Thymus (tissue), 11 donors: ENCODE measurements around the gene SLC18A2. TPM values are rescaled to one million over a fixed set of nuclear protein-coding genes. Genes with fewer than 3 reads are reported as not detected.

Experiments used
- DNase-seq, 9 donors: peaks; one replicate each; pipeline ENCODE4 v3.0.0-alpha.2; 2013; ENCODE audit warnings: low spot score in 9 of 9, low read depth in 6 of 9, missing footprints in 1 of 9
- H3K27ac ChIP-seq, 2 donors: one replicate each; pipeline ENCODE4 v1.5.1; 2013; ENCODE audit warnings: control low read depth in 1 of 2, low read depth in 1 of 2, low read length in 1 of 2, mild to moderate bottlenecking in 1 of 2, moderate library complexity in 1 of 2
- H3K27me3 ChIP-seq, 2 donors: one replicate each; pipeline ENCODE4 v1.5.1; 2013; ENCODE audit warnings: low read length in 1 of 2; ENCODE audit not compliant: control insufficient read depth in 2 of 2, insufficient read depth in 1 of 2
- H3K36me3 ChIP-seq, 2 donors: one replicate each; pipeline ENCODE4 v1.5.1; 2013; ENCODE audit warnings: low read length in 1 of 2, mild to moderate bottlenecking in 1 of 2, moderate library complexity in 1 of 2; ENCODE audit not compliant: control insufficient read depth in 2 of 2, insufficient read depth in 2 of 2
- H3K4me1 ChIP-seq, 2 donors: one replicate each; pipeline ENCODE4 v1.5.1; 2013; ENCODE audit warnings: low read length in 2 of 2; ENCODE audit not compliant: control insufficient read depth in 2 of 2, insufficient read depth in 2 of 2
- H3K4me3 ChIP-seq, 2 donors: one replicate each; pipeline ENCODE4 v1.5.1; 2013; ENCODE audit warnings: low read length in 2 of 2, control low read depth in 1 of 2, mild to moderate bottlenecking in 1 of 2
- H3K9me3 ChIP-seq, 2 donors: one replicate each; pipeline ENCODE4 v1.5.1; 2013; ENCODE audit warnings: low read length in 1 of 2, mild to moderate bottlenecking in 1 of 2; ENCODE audit not compliant: control insufficient read depth in 2 of 2, insufficient read depth in 1 of 2
- WGBS: extraction: QIAGEN DNeasy Blood & Tissue Kit; methylation state at CpG from one replicate; pipeline ENCODE4 v1.1.7; 2013; 5-methylcytosine and 5-hydroxymethylcytosine counted together
- polyA plus RNA-seq: library from polyadenylated mRNA; stranded (reverse); fragments of 200-250 nt; gene quantifications from one replicate; pipeline ENCODE4 v1.2.3, GENCODE V29; 2013
- total RNA-seq: library from RNA; stranded (reverse); fragments of 120-200 nt; gene quantifications from one replicate; pipeline ENCODE4 v1.2.4, GENCODE V29; 2013
- donor health status: healthy.

The SLC18A2 gene
- total and polyA plus RNA-seq, 2 donors: 6.1 to 27.6 TPM

DNA sequence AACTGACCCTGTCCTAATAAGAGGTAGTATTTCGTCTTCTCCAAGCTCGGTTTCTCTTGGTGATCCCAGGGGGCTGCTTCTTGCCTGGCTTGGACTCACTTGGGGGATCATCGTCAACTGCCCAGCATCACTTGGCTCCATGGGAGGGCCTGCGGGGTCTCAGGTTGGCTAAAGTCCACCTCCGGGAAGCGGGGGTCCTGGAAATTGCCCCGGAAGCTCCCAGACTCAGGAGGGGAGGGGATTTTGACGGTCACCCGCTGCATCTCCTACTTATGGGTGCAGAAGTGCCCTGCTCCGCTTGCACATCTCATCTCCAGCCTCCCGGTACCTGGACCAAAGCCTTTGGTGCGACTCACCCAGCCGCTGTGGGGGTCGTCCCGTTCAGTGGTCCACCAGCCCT, 24.9 kb upstream of the SLC18A2 start:
- Histone ChIP-seq H3K36me3 (no peaks in the 10 kb centered on the region), H3K4me3 (no peak overlapping the region), H3K27ac (no peak overlapping the region), H3K27me3 (peaks cover 14 to 56% of the 10 kb centered on the region in 2 donors), H3K4me1 (peaks cover 6 to 13% of the 10 kb centered on the region in 2 donors), H3K9me3 (peaks cover 0 to 2% of the 10 kb centered on the region in 2 donors)
- no peak for DNase-seq
- WGBS: 68% methylated on average over 15 of the region's 15 CpGs

DNA sequence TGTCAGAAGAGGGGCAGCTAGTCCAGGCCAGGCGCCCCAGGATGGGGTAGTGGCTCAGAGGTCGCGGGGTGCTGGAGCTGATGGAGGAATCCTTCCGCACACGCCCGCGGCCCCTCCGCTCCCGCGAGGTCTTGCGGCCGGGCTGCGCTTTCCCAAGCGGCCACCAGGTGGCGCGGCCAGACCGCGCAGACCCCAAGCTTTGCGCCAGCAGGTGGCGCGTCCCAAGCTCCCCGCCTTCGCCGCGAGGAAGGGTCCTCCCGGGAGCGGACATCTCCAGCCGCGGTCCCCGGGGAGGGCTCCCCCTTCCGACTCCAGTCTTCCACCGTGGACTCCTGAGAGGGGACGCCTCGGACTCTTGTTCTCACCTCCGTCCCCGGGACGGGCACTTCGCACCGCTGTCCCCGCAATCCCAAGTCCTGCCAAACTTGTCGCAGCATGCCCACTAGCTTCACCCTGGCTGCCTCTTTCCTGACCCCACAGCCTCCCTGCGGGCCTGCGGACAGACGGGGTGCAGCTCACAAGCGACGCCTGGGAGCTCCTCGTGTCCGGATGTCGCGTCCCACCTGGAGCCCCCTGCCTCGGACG, 24.2 kb upstream of the SLC18A2 start:
- no peaks in the 10 kb centered on the region for H3K36me3 ChIP-seq
- peaks cover 6 to 13% of the 10 kb centered on the region in 2 donors for H3K4me1 ChIP-seq
- DNase-seq: peak; percentile 33 to 87 (median 66)
- H3K27ac ChIP-seq: no peak overlapping the region
- WGBS: under 1% methylated on average over 52 of the region's 52 CpGs
- H3K27me3 ChIP-seq: peaks cover 14 to 60% of the 10 kb centered on the region in 2 donors
- peaks cover 0 to 2% of the 10 kb centered on the region in 2 donors for H3K9me3 ChIP-seq
- H3K4me3 ChIP-seq: peak overlapping the region; percentile 38 to 48

DNA sequence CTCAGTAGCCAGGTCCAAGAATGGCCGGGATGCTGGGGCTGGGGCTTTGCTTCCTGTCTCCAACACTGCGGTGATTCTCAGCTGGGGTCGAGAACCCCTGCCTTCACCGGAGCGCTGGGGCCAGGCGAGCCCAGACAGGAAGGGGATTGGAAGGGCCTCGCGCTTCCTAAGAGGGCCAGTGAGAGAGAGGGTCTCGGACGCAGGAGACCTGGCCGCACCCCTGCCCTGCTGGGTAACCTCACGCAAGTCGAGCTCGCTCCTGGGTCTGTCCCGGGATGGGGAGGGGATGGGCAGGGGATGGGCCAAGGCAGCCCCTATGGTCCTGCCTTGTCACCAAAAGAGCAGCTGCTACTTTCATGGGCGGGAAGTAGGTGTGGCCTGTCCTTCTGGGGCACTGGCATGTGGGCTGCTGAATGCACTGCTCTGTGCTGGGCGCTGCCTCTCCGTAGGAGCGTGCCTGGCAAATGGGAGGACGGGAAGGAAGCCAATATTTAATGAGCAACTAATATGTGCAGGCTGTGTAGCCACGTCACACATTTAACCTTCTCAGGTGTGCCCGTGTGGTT, 23.6 kb upstream of the SLC18A2 start:
- peak overlapping the region; percentile 38 to 48 for H3K4me3 ChIP-seq
- H3K4me1 ChIP-seq: peaks cover 6 to 13% of the 10 kb centered on the region in 2 donors
- WGBS: 14% methylated on average over 22 of the region's 22 CpGs
- no peak overlapping the region for H3K27ac ChIP-seq
- peaks cover 0 to 2% of the 10 kb centered on the region in 2 donors for H3K9me3 ChIP-seq
- no peaks in the 10 kb centered on the region for H3K36me3 ChIP-seq
- H3K27me3 ChIP-seq: peaks cover 14 to 60% of the 10 kb centered on the region in 2 donors
- DNase-seq: peak in 3 of 9 donors; percentile 17 to 48 (median 27)

DNA sequence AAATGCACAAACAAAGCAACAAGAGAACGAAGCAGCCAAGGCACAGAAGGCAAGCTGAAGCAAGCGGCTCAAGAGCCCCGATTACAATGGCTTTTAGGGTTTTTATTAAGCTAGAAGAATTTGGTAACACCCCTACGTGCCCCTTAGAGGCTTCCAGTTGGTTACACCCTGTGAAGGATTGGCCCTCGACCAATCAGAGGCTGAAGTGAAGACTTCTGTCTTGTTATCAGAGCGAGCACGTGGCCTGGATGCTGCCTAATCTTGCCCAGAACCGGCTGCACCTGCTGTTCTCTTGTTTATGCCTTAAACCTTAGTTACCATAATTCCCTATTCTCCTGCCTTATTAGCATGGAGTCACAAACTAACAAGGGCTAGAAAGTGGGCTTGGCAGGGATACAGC, 22.3 kb upstream of the SLC18A2 start:
- Histone ChIP-seq H3K4me3 (no peak overlapping the region), H3K9me3 (no peaks in the 10 kb centered on the region), H3K27me3 (peaks cover 14 to 60% of the 10 kb centered on the region in 2 donors), H3K4me1 (peaks cover 6 to 13% of the 10 kb centered on the region in 2 donors), H3K36me3 (no peaks in the 10 kb centered on the region), H3K27ac (no peak overlapping the region)
- whole genome bisulfite sequencing: 93% methylated on average over 8 of the region's 8 CpGs
- no peak for DNase-seq

DNA sequence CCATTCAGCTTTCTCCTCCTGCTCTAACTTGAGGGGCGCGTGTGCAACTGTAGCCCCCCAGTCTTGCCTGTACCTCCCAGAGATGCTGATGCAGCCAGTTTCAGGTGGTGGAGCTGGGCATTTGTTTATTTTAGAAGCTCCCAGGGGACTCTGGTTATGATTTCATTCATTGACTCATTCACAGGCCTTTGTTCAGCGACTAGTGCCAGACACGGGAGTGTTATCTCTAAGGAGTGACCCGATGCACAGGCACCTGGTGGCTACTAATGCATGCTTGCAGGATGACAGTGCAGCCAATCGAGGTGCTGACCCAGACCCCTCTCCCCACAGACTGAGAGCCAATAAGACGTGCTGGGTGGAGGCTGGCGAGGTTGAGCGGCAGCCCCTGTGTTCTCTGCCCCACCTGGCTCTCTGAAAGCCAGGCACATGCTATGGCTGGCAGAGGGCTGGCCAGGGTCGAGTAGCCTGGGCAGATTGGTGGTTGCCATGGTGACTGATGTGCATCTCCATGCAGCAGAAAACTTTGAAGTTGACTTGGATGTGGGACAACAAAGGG, 19.7 kb upstream of the SLC18A2 start:
- no peak overlapping the region for H3K27ac ChIP-seq
- DNase-seq: no peak
- H3K9me3 ChIP-seq: no peaks in the 10 kb centered on the region
- H3K36me3 ChIP-seq: no peaks in the 10 kb centered on the region
- peaks cover 6 to 13% of the 10 kb centered on the region in 2 donors for H3K4me1 ChIP-seq
- no peak overlapping the region for H3K4me3 ChIP-seq
- H3K27me3 ChIP-seq: peaks cover 2 to 39% of the 10 kb centered on the region in 2 donors
- 88% methylated on average over 10 of the region's 10 CpGs for WGBS

DNA sequence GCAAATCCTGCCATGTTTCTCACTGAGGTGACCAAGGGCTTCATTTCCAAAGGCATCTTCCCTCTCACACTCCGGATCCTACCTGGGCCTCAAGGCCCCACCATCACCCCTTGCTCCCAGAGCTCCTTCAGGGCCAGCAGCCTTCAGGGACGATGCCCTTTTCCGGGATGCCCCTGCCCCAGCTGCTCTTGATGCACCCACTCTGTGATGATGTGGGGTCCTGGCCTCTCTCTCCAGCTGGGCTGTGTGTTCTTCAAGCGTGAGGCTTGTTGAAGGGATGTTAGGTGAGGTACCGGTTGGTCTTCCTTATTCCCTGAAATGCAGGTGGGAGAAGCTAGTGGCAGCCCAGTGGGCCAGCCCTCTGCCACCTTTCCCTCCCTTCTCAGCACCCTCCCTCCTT, 18.4 kb upstream of the SLC18A2 start:
- Histone ChIP-seq H3K4me3 (no peak overlapping the region), H3K9me3 (no peaks in the 10 kb centered on the region), H3K27ac (no peak overlapping the region), H3K4me1 (peaks cover under 1 to 7% of the 10 kb centered on the region in 2 donors), H3K36me3 (no peaks in the 10 kb centered on the region), H3K27me3 (peaks cover 0 to 27% of the 10 kb centered on the region in 2 donors)
- WGBS: 95% methylated on average over 5 of the region's 5 CpGs
- DNase-seq: no peak

DNA sequence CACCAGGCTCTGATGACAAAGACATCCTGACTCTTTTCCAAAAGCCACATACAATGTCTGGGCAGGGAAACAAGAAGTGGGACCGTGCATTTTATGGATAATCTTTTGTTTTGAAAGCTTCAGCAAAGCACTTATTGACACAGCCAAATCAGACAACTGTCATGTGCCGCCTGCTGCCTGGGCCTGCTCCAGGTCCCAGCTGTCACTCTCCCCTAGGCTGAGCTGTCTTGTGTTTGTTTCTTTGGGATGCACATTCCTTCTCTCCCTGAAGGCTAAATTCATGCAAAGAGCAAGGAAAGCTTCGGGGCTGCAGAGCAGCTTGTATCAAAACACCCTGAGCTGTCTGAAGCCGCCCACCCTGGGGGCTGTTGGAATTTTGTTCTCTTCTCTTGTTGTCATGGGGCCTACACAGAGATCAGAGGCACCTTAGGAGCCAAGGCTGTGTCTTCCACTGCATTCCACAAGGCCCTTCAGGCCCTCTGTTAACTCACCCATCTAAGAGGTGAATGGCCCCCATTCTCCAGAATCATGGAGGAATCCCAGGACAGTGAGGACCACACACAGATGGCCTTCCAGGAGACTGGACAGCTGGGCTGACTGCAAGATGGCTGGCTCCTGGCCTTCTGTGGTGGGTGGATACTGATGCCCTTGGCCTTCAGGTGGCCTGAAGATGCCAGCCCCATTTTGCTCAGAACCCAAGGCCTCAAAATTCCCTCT, 17.8 kb upstream of the SLC18A2 start:
- no peak overlapping the region for H3K27ac ChIP-seq
- no peaks in the 10 kb centered on the region for H3K36me3 ChIP-seq
- no peak overlapping the region for H3K4me3 ChIP-seq
- H3K27me3 ChIP-seq: peaks cover 0 to 24% of the 10 kb centered on the region in 2 donors
- H3K4me1 ChIP-seq: peaks cover 0 to 5% of the 10 kb centered on the region in 2 donors
- DNase-seq: no peak
- no peaks in the 10 kb centered on the region for H3K9me3 ChIP-seq
- 92% methylated on average over 4 of the region's 4 CpGs for WGBS

DNA sequence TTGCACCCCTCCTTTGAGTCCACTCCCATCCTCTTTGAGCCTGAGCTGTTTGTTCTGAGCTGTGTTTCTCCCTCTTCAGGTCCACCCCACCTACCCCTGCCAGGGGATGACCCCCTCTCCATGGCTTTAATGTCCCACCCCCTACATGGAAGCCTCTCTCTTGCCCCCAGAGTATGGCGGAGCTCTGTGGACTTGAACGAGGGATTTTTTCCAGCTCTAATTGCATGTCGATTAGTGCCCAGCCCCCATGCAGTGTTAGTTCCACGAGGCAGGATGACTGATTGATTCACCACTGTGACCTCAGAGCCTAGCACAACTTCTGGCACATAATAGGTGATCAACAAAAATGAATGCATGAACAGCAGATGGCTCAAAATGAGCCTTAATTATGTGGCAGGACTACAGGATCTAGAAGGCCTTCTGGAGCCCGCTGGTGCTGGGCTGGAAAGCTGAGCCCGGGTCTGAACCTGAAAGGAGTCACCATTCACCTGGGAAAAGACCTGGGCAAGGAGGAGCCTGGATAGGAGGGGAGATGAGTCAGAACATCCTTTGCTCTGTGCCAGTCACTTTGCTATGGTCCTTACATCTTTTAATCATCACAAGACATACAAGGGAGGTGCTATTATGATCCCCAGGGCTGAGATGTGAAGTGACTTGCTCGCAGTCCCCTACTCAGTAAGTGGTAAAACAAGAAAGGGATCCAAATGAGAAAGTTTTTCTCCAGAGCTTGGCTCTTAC, 17.1 kb upstream of the SLC18A2 start:
- no peaks in the 10 kb centered on the region for H3K9me3 ChIP-seq
- H3K4me3 ChIP-seq: no peak overlapping the region
- no peaks in the 10 kb centered on the region for H3K36me3 ChIP-seq
- no peak overlapping the region for H3K27ac ChIP-seq
- peaks cover 0 to 17% of the 10 kb centered on the region in 2 donors for H3K27me3 ChIP-seq
- no peak for DNase-seq
- peaks cover 0 to 5% of the 10 kb centered on the region in 2 donors for H3K4me1 ChIP-seq
- 93% methylated on average over 7 of the region's 7 CpGs for WGBS
